Measurements from ENCODE around the gene NFIC. TPM values are rescaled to one million over a fixed set of nuclear protein-coding genes. Genes with fewer than 3 reads are reported as not detected.

Gene NFIC
- polyA plus RNA-seq, 1 of the 3 experiments (the other 2 are of a cell fraction): 7.2 TPM

- TF ChIP-seq JUND (IDR thresholded peaks at IDR 0.05) (no peak), GATA2 (CRISPR knock-in tag; IDR thresholded peaks at IDR 0.05) (no peak), SIN3A (IDR thresholded peaks at IDR 0.05; ENCODE audit: borderline replicate concordance, low read depth, low read length) (no peak), POLR2AphosphoS5 (IDR thresholded peaks at IDR 0.05; ENCODE audit: low read depth, low read length) (no peak), RCOR1 (IDR thresholded peaks at IDR 0.05; ENCODE audit: low read length) (no peak), USF1 (IDR thresholded peaks at IDR 0.05; ENCODE audit: borderline replicate concordance, low read depth) (no peak), MXI1 (IDR thresholded peaks at IDR 0.05; ENCODE audit: low read depth, low read length) (no peak), FOXM1 (IDR thresholded peaks at IDR 0.05; ENCODE audit: low read depth) (no peak), RXRA (IDR thresholded peaks at IDR 0.05; ENCODE audit: borderline replicate concordance, low read depth) (no peak), MEF2A (IDR thresholded peaks at IDR 0.05; ENCODE audit: borderline replicate concordance, low read depth) (no peak), TEAD4 (IDR thresholded peaks at IDR 0.05; ENCODE audit: borderline replicate concordance, insufficient read depth) (no peak)
- no peaks in the 10 kb centered on the region for H3F3A ChIP-seq (replicated peaks; ENCODE audit: insufficient read depth)
- H3K4me2 ChIP-seq: no peak overlapping the region
- H3K4me1 ChIP-seq (ENCODE audit: control insufficient read depth in 1 of 2, insufficient read depth in 2 of 2, low read depth in 1 of 2, low read length in 1 of 2): peaks cover 0 to 20% of the 10 kb centered on the region in 2 experiments; a peak in 1 of 4 replicates
- H3K9me3 ChIP-seq: no peaks in the 10 kb centered on the region
- ChIA-PET POLR2A (no interaction called here), CTCF (interaction anchor here (0.9 to 1.5 kb wide), 3 partner anchors 11 to 30 kb away, joined by 3 to 9 read pairs (median 5); no protein-coding TSS in a partner anchor)
- no peaks in the 10 kb centered on the region for H3K27me3 ChIP-seq (ENCODE audit: insufficient read depth)
- H3K9ac ChIP-seq: no peak overlapping the region
- peaks cover 48% of the 10 kb centered on the region for H4K20me1 ChIP-seq (ENCODE audit: insufficient read depth)
- H3K4me3 ChIP-seq (ENCODE audit: low read depth in 2 of 2, low read length in 1 of 2): no peak overlapping the region
- H3K9me2 ChIP-seq: no peaks in the 10 kb centered on the region
- H3K27ac ChIP-seq (ENCODE audit: low read depth in 2 of 2, low read length in 1 of 2): peak overlapping the region in 1 of 2 experiments; percentile 39; a peak in 1 of 4 replicates
- 85% methylated on average over 25 of the region's 30 CpGs for WGBS (ENCODE audit: low lambda C conversion rate)
- H3K79me2 ChIP-seq (ENCODE audit: insufficient read depth): peaks cover 80% of the 10 kb centered on the region
- H2AFZ ChIP-seq (ENCODE audit: low read depth): no peak overlapping the region
- DNase-seq: peak; percentile 50
- H3K36me3 ChIP-seq (replicated peaks in 1 of 2; ENCODE audit: control insufficient read depth in 1 of 2, insufficient read depth in 2 of 2, low read length in 1 of 2): no peaks in the 10 kb centered on the region
Observed at GRCh38 chr19:3409346-3410064, 43.1 kb downstream of the NFIC start.

GRCh38 chr19:3411636-3412035, 45.3 kb downstream of the NFIC start:
- Histone ChIP-seq H3K9me2 (no peaks in the 10 kb centered on the region), H3F3A (replicated peaks; ENCODE audit: insufficient read depth) (no peaks in the 10 kb centered on the region), H3K9me3 (no peaks in the 10 kb centered on the region), H4K20me1 (ENCODE audit: insufficient read depth) (peaks cover 44% of the 10 kb centered on the region), H3K79me2 (ENCODE audit: insufficient read depth) (peaks cover 78% of the 10 kb centered on the region), H3K27ac (ENCODE audit: low read depth in 2 of 2, low read length in 1 of 2) (peak overlapping the region in 1 of 2 experiments; percentile 11; a peak in 1 of 4 replicates), H3K27me3 (ENCODE audit: insufficient read depth) (no peaks in the 10 kb centered on the region), H3K4me3 (ENCODE audit: low read depth in 2 of 2, low read length in 1 of 2) (no peak overlapping the region), H3K36me3 (replicated peaks in 1 of 2; ENCODE audit: control insufficient read depth in 1 of 2, insufficient read depth in 2 of 2, low read length in 1 of 2) (peaks cover 0 to 3% of the 10 kb centered on the region in 2 experiments), H3K4me1 (ENCODE audit: control insufficient read depth in 1 of 2, insufficient read depth in 2 of 2, low read depth in 1 of 2, low read length in 1 of 2) (peaks cover 0 to 20% of the 10 kb centered on the region in 2 experiments; a peak in 1 of 4 replicates), H3K9ac (no peak overlapping the region), H2AFZ (ENCODE audit: low read depth) (no peak overlapping the region), H3K4me2 (no peak overlapping the region)
- 93% methylated on average over 13 of the region's 13 CpGs for WGBS (ENCODE audit: low lambda C conversion rate)
- ChIA-PET POLR2A (interaction anchor here (1.6 kb wide), 1 partner anchor 24 kb away, joined by 5 read pairs; no protein-coding TSS in a partner anchor), CTCF (interaction anchor here (1.2 to 3.5 kb wide), 2 partner anchors 13 to 18 kb away, joined by 3 to 17 read pairs; no protein-coding TSS in a partner anchor)
- no peak for TF ChIP-seq USF1 (IDR thresholded peaks at IDR 0.05; ENCODE audit: borderline replicate concordance, low read depth)
- no peak for TF ChIP-seq GATA2 (CRISPR knock-in tag; IDR thresholded peaks at IDR 0.05)
- TF ChIP-seq JUND (IDR thresholded peaks at IDR 0.05): no peak
- no peak for TF ChIP-seq USF2 (IDR thresholded peaks at IDR 0.05; ENCODE audit: borderline replicate concordance, low read depth, low read length)
- no peak for TF ChIP-seq RXRA (IDR thresholded peaks at IDR 0.05; ENCODE audit: borderline replicate concordance, low read depth)
- TF ChIP-seq NRF1 (IDR thresholded peaks at IDR 0.05; ENCODE audit: low read depth, low read length): no peak
- TF ChIP-seq FOSL2 (IDR thresholded peaks at IDR 0.05; ENCODE audit: borderline replicate concordance, low read depth): no peak
- no peak for DNase-seq

Measured in SK-N-SH (cell line).